ENCODE results near the gene SLC39A9.
A peak's percentile ranks its signal among the peaks of the same experiment; 100 is the strongest.

DNA sequence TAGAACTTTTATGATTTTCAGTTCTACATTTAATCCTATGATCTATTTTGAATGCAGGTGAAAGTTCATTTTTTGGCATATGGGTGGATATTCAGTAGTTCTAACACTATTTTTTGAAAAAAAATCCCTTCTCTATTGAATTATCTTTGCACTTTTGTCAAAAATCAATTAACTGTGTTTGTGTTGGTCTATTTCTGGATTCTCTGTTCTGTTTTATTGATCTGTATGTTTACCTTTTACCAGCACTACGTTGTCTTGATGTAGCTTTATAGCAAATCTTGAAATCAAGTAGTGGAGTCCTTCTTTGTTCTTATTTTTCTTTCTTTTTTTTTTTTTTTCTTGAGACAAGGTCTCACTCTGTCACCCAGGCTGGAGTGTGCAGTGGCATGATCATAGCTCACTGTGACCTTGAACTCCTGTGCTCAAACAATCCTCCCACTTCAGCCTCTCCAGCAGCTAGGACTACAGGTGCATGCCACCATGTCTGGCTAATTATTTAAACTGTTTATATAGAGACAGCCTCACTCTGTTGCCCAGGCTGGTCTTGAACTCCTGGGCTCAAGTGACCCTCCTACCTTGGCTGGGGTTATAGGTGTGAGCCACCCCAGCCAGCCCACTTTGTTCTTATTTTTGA is 31.9 kb downstream of the SLC39A9 start:
- TF ChIP-seq ZNF3 (CRISPR knock-in tag; IDR thresholded peaks at IDR 0.05) (no peak), ATF7 (IDR thresholded peaks at IDR 0.05) (no peak), ATF7 (CRISPR knock-in tag; IDR thresholded peaks at IDR 0.05) (no peak), ZNF274 (CRISPR knock-in tag; IDR thresholded peaks at IDR 0.05) (no peak), KLF9 (CRISPR knock-in tag; IDR thresholded peaks at IDR 0.05; ENCODE audit: low read depth) (no peak), RFX5 (IDR thresholded peaks at IDR 0.05; ENCODE audit: low read depth, low read length) (no peak), CC2D1A (CRISPR knock-in tag; IDR thresholded peaks at IDR 0.05) (no peak), POLR2A (IDR thresholded peaks at IDR 0.05; ENCODE audit: insufficient read depth in 1 of 2, low read depth in 2 of 2, low read length in 2 of 2) (no peak), ESRRA (CRISPR knock-in tag; IDR thresholded peaks at IDR 0.05; ENCODE audit: low read depth) (peak; percentile 64; the same call in 1 of the 2 replicates), CTCF (CRISPR knock-in tag; IDR thresholded peaks at IDR 0.05) (no peak)
- TF ChIP-seq, protein P1, sequence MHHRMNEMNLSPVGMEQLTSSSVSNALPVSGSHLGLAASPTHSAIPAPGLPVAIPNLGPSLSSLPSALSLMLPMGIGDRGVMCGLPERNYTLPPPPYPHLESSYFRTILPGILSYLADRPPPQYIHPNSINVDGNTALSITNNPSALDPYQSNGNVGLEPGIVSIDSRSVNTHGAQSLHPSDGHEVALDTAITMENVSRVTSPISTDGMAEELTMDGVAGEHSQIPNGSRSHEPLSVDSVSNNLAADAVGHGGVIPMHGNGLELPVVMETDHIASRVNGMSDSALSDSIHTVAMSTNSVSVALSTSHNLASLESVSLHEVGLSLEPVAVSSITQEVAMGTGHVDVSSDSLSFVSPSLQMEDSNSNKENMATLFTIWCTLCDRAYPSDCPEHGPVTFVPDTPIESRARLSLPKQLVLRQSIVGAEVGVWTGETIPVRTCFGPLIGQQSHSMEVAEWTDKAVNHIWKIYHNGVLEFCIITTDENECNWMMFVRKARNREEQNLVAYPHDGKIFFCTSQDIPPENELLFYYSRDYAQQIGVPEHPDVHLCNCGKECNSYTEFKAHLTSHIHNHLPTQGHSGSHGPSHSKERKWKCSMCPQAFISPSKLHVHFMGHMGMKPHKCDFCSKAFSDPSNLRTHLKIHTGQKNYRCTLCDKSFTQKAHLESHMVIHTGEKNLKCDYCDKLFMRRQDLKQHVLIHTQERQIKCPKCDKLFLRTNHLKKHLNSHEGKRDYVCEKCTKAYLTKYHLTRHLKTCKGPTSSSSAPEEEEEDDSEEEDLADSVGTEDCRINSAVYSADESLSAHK (CRISPR knock-in tag; IDR thresholded peaks at IDR 0.05; ENCODE audit: borderline replicate concordance) = no peak

Data from HepG2 (cell line).